ENCODE results near the gene SGSM2. TPM values are rescaled to one million over a fixed set of nuclear protein-coding genes. Genes with fewer than 3 reads are reported as not detected.

SGSM2 gene
- total and polyA plus RNA-seq, 2 donors (not counting 1 experiment from before 2014, with no cell fraction given), result 139 to 181 TPM

- H3K9me3 Mint-ChIP-seq (ENCODE audit: insufficient read depth), result no peaks in the 10 kb centered on the region
- Histone ChIP-seq H2AFZ (ENCODE audit: insufficient read depth, low read depth, low read length, poor library complexity, severe bottlenecking) (no peak overlapping the region), H3K9me3 (ENCODE audit: control extremely low read depth in 1 of 3, control insufficient read depth in 2 of 3, insufficient read depth in 1 of 3, low read length in 2 of 3) (no peaks in the 10 kb centered on the region), H3K27me3 (replicated peaks in 1 of 4; ENCODE audit: control extremely low read depth in 1 of 4, control insufficient read depth in 3 of 4, insufficient read depth in 4 of 4, low read length in 3 of 4) (no peaks in the 10 kb centered on the region), H3K4me1 (ENCODE audit: control insufficient read depth in 2 of 2, insufficient read depth in 2 of 2, low read length in 2 of 2) (no peaks in the 10 kb centered on the region), H3K9ac (ENCODE audit: low read length) (no peak overlapping the region), H4K20me1 (ENCODE audit: control insufficient read depth, insufficient read depth, low read length, poor library complexity, severe bottlenecking) (no peaks in the 10 kb centered on the region), H3K79me2 (ENCODE audit: control insufficient read depth, insufficient read depth, low read length) (no peaks in the 10 kb centered on the region), H3K4me2 (replicated peaks; ENCODE audit: low read depth, low read length, poor library complexity, severe bottlenecking) (no peak overlapping the region), H3K4me3 (ENCODE audit: control extremely low read depth in 1 of 5, extremely low read depth in 1 of 5, insufficient read depth in 1 of 5, low read depth in 2 of 5, low read length in 4 of 5) (no peak overlapping the region), H3K36me3 (replicated peaks in 1 of 2; ENCODE audit: control extremely low read depth in 1 of 2, control insufficient read depth in 1 of 2, extremely low read depth in 1 of 2, insufficient read depth in 2 of 2, low read length in 1 of 2) (peaks cover 0 to 15% of the 10 kb centered on the region in 2 experiments), H3K27ac (ENCODE audit: low read length in 2 of 2) (no peak overlapping the region)
- H3K27ac Mint-ChIP-seq, result no peak overlapping the region
- ChIA-PET CTCF (interaction anchor here (0.6 to 0.7 kb wide), 4 partner anchors 210 to 1602 kb away, joined by 3 to 5 read pairs (median 4); no protein-coding TSS in a partner anchor), POLR2A (no interaction called here)
- no peak for TF ChIP-seq EZH2 (IDR thresholded peaks at IDR 0.05; ENCODE audit: borderline replicate concordance, insufficient read depth, low read depth, low read length, poor library complexity, severe bottlenecking)
- H3K4me3 Mint-ChIP-seq, result no peak overlapping the region
- intact Hi-C loops (cut with micrococcal nuclease), result no loop called here
- ATAC-seq (ENCODE audit: low read depth), result no peak
- DNase-seq, result no peak
- H3K4me1 Mint-ChIP-seq, result no peaks in the 10 kb centered on the region
- 98% methylated on average over 6 of the region's 8 CpGs for WGBS (ENCODE audit: insufficient coverage)
- no peaks in the 10 kb centered on the region for H3K27me3 Mint-ChIP-seq
Observed at GRCh38 chr17:2346475-2346874, 9.2 kb downstream of the SGSM2 start.

- Mint-ChIP-seq H3K4me3 (no peak overlapping the region), H3K27ac (no peak overlapping the region), H3K4me1 (peaks cover 1% of the 10 kb centered on the region), H3K9me3 (ENCODE audit: insufficient read depth) (no peaks in the 10 kb centered on the region), H3K27me3 (no peaks in the 10 kb centered on the region)
- TF ChIP-seq EZH2 (IDR thresholded peaks at IDR 0.05; ENCODE audit: borderline replicate concordance, insufficient read depth, low read depth, low read length, poor library complexity, severe bottlenecking) (no peak), CTCF (IDR thresholded peaks at IDR 0.05) (no peak)
- H3K27ac ChIP-seq (ENCODE audit: low read length in 2 of 2), result no peak overlapping the region
- H3K4me3 ChIP-seq (ENCODE audit: control extremely low read depth in 1 of 5, extremely low read depth in 1 of 5, insufficient read depth in 1 of 5, low read depth in 2 of 5, low read length in 4 of 5), result no peak overlapping the region
- CTCF ChIA-PET, result interaction anchor here (1.0 kb wide), 1 partner anchor 34 kb away, joined by 3 read pairs; no protein-coding TSS in a partner anchor
- no peaks in the 10 kb centered on the region for H3K4me1 ChIP-seq (ENCODE audit: control insufficient read depth in 2 of 2, insufficient read depth in 2 of 2, low read length in 2 of 2)
- no peak overlapping the region for H3K4me2 ChIP-seq (replicated peaks; ENCODE audit: low read depth, low read length, poor library complexity, severe bottlenecking)
- DNase-seq (no peak), ATAC-seq (ENCODE audit: low read depth) (no peak)
- WGBS (ENCODE audit: insufficient coverage), result 79% methylated on average over 5 of the region's 11 CpGs
- no peaks in the 10 kb centered on the region for H3K9me3 ChIP-seq (ENCODE audit: control extremely low read depth in 1 of 3, control insufficient read depth in 2 of 3, insufficient read depth in 1 of 3, low read length in 2 of 3)
- no peak overlapping the region for H3K9ac ChIP-seq (ENCODE audit: low read length)
- no peaks in the 10 kb centered on the region for H3K27me3 ChIP-seq (replicated peaks in 1 of 4; ENCODE audit: control extremely low read depth in 1 of 4, control insufficient read depth in 3 of 4, insufficient read depth in 4 of 4, low read length in 3 of 4)
- H3K79me2 ChIP-seq (ENCODE audit: control insufficient read depth, insufficient read depth, low read length), result peaks cover 2% of the 10 kb centered on the region
- H2AFZ ChIP-seq (ENCODE audit: insufficient read depth, low read depth, low read length, poor library complexity, severe bottlenecking), result no peak overlapping the region
- H3K36me3 ChIP-seq (replicated peaks in 1 of 2; ENCODE audit: control extremely low read depth in 1 of 2, control insufficient read depth in 1 of 2, extremely low read depth in 1 of 2, insufficient read depth in 2 of 2, low read length in 1 of 2), result peaks cover 0 to 15% of the 10 kb centered on the region in 2 experiments
- intact Hi-C loops (cut with micrococcal nuclease), result no loop called here
- H4K20me1 ChIP-seq (ENCODE audit: control insufficient read depth, insufficient read depth, low read length, poor library complexity, severe bottlenecking), result no peaks in the 10 kb centered on the region
- POLR2A ChIA-PET, result no interaction called here
Observed at GRCh38 chr17:2347805-2348685, 10.7 kb downstream of the SGSM2 start.
